HG02610 (cell line): ENCODE measurements around the gene ZNG1A.
"Not testable (repeated sequence)": the region's sequence is repeated elsewhere in the genome, so short reads cannot be mapped to it uniquely, and the experiment has no call there.

Experiments used
- ATAC-seq: cut with Tn5 transposase; IDR thresholded peaks from one replicate; pipeline ENCODE4 v1.9.1; 2021; ENCODE audit warnings: mild to moderate bottlenecking, moderate library complexity; ENCODE audit not compliant: unreplicated experiment

Gene ZNG1A

GRCh38 chr9:178140-178825 lies 573 bp downstream of the ZNG1A start:
- ATAC-seq = not testable (repeated sequence)

DNA sequence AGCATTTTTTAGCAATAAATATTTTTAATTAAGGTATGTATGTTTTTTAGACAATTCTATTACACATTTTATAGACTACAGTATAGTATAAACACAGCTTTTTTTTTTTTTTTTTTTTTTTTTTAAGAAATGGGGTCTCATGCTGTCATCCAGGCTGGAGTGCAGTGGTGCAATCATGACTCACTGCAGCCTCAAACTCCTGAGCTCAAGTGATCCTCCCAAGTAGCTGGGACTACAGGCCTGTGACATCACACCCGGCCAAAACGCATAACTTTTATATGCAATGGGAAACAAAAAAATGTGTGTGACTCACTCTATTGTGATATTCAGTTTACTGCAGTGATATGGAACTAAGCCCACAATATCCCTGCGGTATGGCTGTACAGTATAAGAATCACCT lies 9.1 kb downstream of the ZNG1A start:
- ATAC-seq = not testable (repeated sequence)

DNA sequence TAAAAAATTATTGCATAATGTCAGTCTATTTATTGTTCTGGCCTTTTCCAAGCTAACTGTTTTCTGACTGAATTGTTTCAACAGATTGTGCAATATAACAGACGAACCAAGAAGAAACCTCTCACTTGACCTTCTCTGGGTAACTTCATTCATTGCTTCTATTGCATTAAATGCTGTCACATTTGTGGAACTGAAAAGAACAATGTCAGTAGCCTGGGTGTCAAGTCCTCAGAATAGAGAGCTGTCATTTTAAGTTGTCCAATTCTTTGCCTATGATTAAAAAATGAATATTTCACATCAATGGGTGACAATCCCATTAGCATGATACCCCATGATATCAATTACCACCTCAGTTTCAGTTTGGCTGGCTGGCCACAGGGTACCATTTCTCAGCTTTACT lies 19.0 kb downstream of the ZNG1A start:
- ATAC-seq = not testable (repeated sequence)

DNA sequence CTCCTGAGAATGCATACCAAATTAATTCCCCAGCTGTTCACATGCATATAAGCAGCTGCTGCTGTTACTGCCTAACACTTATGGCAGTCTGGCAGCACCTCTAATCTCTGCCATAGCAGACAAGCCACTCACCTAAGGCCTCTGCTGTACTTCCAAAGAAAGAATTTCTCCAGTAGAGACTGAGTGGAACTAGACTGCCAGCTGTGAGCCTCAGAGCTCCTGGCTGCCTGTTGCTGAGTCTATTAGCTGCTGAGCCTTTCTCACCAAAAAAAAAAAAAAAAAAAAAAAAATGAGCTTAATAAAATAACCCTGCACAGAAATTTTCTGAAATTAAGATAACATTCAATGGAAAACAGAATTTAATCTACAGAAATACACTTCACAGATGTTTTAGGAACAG lies 27.7 kb downstream of the ZNG1A start:
- not testable (repeated sequence) for ATAC-seq

- not testable (repeated sequence) for ATAC-seq
These were observed 39.0 kb downstream of the ZNG1A start for GRCh38 chr9:139880-140279.

GRCh38 chr9:117995-118467 lies 60.8 kb downstream of the ZNG1A start, which contains the start of gene FOXD4:
Gene FOXD4 (minus strand): TSS chr9:118417. CDS start chr9:118119, 298 bp downstream.
- ATAC-seq = not testable (repeated sequence)

DNA sequence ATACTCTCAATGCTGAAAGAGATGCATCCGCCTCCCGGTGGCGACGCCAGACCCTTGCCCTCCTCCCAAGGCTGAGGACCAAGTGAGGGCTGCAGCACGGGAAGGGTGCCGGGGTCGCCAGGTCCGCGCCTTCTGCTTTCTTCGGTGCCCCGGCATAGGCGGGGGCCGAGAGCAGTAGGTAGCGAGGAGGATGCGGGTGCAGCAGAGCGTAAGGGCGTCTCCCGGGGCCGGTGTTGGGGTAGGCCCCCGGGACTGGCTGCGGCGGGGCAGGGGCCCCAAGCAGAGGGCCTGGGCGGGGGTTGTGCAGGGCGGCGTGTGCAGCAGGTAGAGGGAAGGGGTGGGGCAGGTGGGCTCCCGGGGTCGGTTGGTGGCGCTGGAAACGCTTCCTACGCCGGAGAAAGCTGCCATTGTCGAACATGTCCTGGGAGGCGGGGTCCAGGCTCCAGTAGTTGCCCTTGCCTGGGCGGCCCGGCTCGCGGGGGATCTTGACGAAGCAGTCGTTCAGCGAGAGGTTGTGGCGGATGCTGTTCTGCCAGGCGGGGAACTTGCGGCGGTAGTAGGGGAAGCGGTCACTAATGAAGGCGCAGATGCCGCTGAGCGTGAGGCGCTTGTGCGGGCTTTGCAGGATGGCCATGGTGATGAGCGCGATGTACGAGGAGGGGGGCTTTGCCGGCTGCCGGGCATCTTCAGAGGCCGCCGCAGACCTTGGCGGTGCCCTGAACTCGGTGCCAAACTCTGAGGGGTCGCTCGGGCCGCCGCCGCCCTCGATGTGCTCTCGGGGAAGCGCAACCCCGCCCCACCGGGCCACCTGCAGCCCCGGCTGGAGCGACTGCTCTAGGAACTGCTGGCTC lies 61.5 kb downstream of the ZNG1A start:
- ATAC-seq = not testable (repeated sequence)

DNA sequence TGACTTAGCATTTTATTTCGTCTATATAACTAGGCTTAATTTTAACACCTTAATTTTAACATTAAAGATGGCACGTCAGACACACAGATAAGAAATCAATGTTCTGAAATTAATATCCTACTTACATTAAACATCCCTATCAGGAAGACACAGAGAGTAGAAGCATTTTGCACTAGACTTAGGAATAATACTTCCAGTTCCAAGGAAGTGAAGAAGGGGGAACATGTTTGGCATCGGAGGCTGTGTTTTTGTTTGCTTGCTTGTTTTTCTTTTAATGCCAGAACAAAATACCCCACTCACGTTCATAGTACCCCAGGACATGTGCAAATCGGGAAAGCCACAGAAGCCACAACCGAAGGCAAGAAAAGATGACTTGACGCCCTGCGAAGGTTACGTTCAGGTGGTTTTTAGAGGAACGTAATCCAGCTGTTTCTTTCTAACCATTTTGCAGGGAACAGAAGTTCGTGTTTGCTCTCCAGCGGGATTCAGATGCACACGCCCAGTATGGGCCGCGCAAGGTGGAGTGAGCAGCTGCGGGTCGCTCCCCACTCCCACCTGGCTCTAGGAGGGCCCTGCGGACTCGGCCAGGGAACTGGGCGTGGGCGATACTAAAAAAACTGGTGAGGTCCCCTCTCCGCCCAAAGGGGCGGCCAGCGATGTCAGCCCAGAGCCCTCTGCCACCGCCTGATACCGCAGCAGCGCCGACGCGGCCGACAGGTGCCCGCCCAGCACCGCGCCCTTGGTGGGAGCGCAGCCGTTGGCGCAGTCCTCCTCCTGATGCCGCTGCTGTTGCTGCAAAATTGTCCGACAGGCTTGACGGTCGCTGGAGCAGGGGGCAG lies 62.4 kb downstream of the ZNG1A start:
- not testable (repeated sequence) for ATAC-seq

- not testable (repeated sequence) for ATAC-seq
These were observed 63.8 kb downstream of the ZNG1A start for GRCh38 chr9:115118-115451.

DNA sequence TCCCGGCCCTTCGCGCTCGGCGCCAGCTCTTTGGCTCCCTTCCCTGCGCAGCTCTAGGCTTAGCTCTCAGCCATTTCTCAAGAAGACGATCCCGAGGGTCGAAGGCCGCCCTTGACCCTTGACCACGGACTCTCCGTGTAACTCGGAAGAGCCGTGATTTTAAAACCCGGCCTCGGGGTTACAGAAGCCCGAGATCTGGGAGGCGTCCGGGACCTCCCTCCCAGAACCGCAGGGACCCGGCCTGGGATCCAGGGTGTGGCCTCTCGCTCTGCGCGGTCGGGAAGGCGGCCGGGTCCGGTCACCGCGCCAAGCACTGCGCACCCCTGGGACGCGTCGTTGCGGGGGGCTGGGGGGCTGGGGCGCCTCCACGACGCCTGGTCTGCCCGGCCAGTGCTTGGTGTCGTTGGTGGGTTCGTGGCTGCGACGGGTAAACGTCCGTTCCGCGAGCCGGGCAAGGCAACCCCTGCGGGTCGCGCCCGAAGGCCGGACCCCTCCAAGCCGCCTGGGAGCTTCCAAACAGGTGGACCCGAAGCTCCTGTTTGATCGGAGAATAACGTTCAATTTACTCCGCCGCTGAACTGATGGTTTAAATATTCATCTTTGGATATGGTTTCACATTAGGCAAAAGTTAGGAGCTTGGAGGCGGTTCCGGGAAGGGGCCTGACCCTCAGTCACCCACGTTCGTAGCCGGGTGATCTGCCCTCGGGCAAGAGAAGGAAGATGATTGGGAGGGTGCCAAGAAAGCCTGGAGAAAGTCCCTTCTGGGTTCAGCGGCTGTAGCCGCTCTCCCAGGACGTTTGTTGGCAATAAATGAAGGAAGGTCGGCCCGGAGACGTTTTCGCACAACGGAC lies 64.4 kb downstream of the ZNG1A start:
- not testable (repeated sequence) for ATAC-seq

DNA sequence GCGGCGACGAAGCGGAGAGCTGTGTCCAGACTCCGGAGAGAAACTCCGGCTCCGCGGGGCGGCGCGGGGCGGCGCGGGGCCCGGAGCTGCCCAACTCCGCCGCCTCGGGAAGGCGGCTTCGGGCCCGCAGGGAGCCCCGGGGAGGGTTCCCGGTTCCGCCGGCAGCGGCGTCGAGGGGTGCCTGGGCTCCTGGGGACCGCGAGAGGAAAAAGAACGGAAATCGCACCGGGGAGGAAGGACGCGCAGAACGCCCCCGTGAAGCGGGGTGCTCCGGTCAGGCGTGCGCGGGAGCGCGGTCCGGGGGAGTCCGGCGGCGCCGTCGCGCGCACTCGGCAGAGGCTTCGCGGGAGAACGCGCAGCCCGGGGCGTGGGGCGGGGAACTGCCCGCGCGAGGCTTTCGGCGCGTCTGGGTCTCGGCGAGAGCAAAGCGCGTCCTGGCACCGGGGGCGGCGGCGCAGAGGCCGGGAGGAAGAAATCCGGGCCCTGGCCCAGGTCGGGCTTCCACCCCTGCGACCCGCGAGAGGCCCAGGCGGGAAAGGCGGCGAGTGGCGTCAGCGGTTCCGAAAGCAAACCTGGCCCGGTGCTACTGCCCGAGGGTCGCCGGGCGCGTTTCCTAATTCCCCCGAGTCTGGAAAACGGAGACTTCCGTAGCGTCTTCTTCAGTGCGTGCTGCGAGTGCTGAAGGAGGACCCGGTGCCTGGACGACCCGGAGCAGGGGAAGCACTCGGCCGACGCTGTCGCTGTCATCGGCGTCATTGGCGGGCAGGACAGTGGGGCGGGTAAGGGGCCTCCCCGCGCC lies 65.2 kb downstream of the ZNG1A start:
- ATAC-seq = not testable (repeated sequence)

DNA sequence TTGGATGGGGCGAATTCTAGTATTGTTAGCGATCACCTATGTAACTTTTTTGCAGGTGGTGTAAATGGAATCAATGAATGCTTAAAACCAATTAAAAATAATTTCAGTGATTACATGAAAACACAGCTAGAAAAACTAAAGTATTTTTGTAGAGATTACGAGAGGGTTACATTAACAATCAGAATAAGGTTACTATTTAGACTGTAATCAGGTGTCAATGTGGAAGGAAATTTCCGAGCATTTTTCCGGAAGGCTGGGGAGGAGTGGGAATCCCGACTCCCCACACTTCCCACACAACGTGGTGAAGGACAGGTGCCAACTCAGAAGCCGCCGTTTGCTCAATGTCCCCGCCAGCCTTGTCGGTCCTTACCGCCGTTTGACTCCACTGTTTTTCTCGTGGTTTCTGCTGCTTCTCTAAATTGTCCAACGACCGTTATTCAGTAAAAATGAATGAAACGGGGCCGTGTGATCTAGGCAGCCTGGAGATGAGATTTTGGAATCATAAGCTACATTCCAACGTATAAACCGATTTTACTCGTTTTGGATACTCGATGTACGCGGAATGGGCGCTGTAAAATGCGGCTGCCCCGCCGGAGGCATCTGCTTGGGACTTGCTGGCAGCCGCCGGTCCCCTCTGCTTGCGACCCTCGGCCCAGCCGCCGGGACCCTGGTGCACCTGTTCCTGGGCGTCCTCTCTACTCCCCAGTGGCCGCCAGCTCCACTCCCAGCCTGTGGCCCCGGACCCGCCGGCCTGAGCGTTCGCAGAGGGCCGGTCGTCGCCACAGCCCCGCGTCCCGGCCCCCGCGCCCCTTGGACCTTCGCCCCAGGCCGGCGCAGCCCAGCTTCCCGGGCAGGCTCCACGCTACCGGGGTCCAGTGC lies 66.0 kb downstream of the ZNG1A start:
- not testable (repeated sequence) for ATAC-seq

DNA sequence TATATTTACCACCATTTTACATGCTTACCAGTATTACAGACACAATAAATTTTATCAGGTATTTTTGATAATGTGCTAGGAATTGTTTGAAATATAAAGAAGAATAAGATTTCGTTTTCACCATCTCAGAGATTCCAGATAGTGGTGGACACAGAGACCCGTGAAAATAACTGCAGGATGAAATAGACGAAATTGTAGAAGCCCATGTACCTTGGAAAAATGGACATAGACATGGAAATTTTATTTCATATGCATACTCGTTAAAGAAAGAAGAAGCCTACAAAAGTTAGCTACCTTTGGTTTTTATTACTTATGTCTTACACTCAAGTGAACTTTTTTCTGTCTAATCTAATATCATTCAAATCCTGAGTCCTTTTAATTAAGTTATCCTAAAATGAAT lies 68.2 kb downstream of the ZNG1A start:
- ATAC-seq = not testable (repeated sequence)

GRCh38 chr9:109540-109939 lies 69.3 kb downstream of the ZNG1A start:
- not testable (repeated sequence) for ATAC-seq

DNA sequence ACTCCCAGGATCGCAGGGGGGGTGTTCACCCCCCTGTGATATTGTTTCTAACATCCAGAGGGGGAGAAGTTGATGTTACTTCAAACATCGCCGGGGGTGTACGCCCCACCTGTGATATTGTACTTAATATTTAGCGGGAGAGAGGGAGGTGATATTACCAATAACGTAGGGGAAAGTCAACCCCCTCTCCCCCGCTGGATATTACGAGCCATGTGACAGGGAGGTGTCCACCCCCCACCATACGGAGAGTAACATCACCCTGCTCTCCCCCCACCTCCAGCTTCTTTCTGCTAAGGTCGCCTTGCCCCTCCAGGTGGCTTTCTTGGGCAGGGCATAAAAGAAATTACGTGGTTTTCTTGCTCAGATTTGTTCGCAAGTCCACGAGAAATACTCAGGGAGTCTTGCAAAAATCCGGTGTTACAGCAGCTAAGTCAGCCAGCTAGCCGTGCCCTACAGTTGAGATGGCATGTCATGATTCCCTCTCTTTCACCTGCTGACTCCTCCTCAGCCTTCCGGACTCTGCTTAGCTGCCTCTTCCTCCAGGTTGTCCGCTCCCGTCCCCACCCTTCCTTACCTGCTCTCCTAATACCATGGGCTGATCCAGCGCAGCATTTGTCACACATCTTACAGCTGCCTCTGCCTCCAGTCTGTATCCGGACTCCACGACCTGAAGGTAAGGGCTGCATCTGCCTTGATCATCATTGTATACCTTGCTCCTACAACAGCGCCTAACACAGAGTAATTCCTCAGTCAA lies 69.9 kb downstream of the ZNG1A start:
- ATAC-seq = not testable (repeated sequence)

- not testable (repeated sequence) for ATAC-seq
These were observed 72.9 kb downstream of the ZNG1A start for GRCh38 chr9:105991-106390.

DNA sequence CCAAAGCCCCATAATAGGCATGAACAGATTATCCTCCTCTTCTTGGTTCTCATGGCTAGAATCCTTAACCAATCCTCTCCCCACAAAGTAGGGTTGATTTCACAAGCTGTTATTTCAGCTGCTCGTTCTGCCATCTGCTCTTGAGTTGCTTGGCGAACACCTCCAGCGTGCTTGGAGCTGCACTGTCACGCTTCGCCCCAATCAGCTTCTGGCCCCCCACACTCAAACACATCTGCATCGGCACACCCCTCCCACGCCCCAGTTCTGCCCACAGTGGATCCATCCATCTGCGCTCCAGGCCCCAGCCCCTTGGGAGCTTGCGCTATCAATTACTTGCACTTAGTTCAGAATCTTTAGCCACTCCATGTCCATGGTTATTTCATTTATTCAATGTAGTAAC lies 78.4 kb downstream of the ZNG1A start:
- ATAC-seq = not testable (repeated sequence)

DNA sequence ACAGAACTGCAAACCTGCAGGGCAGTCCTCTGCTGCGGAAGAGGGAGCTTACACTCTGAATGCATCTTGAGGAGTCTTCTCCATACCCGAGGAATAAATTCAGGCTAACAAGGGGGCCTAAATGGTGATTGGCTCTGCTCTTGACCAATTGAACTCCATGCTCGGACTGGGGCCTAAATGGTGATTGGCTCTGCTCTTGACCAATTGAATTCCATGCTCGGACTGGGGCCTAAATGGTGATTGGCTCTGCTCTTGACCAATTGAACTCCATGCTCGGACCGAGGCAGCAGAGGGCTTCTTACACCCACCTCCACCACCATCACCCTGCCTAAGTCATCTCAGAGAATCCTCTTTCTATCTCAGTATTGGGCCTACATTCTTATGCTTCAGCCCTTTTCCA lies 79.0 kb downstream of the ZNG1A start:
- not testable (repeated sequence) for ATAC-seq
